ENCODE measurements around the gene NUP188. TPM values are rescaled to one million over a fixed set of nuclear protein-coding genes. Genes with fewer than 3 reads are reported as not detected.
A peak's percentile ranks its signal among the peaks of the same experiment; 100 is the strongest.

The NUP188 gene
- total and polyA plus RNA-seq, 2 donors (not counting 1 experiment from before 2014, with no cell fraction given) = 42.8 to 83.6 TPM

- no peak for DNase-seq
Observed at GRCh38 chr9:129037767-129038098, 90.2 kb downstream of the NUP188 start.

More at GRCh38 chr9:129037767-129038098, 90.2 kb downstream of the NUP188 start:
- Histone ChIP-seq H3K9ac (ENCODE audit: low read length) (peak overlapping the region; percentile 93), H3K27ac (ENCODE audit: low read length in 2 of 2) (no peak overlapping the region), H3K4me2 (replicated peaks; ENCODE audit: low read depth, low read length, poor library complexity, severe bottlenecking) (peak overlapping the region; percentile 92), H3K4me1 (ENCODE audit: control insufficient read depth in 2 of 2, insufficient read depth in 2 of 2, low read length in 2 of 2) (peaks cover 19 to 25% of the 10 kb centered on the region in 2 donors), H3K79me2 (ENCODE audit: control insufficient read depth, insufficient read depth, low read length) (peaks cover 49% of the 10 kb centered on the region), H2AFZ (ENCODE audit: insufficient read depth, low read depth, low read length, poor library complexity, severe bottlenecking) (no peak overlapping the region), H4K20me1 (ENCODE audit: control insufficient read depth, insufficient read depth, low read length, poor library complexity, severe bottlenecking) (peaks cover 29% of the 10 kb centered on the region), H3K9me3 (ENCODE audit: control extremely low read depth in 1 of 3, control insufficient read depth in 2 of 3, insufficient read depth in 1 of 3, low read length in 2 of 3) (no peaks in the 10 kb centered on the region), H3K4me3 (ENCODE audit: control extremely low read depth in 1 of 5, extremely low read depth in 1 of 5, insufficient read depth in 1 of 5, low read depth in 2 of 5, low read length in 4 of 5) (peak overlapping the region in 2 of 5 experiments; percentile 94 to 98), H3K27me3 (replicated peaks in 1 of 4; ENCODE audit: control extremely low read depth in 1 of 4, control insufficient read depth in 3 of 4, insufficient read depth in 4 of 4, low read length in 3 of 4) (no peaks in the 10 kb centered on the region), H3K36me3 (replicated peaks in 1 of 2; ENCODE audit: control extremely low read depth in 1 of 2, control insufficient read depth in 1 of 2, extremely low read depth in 1 of 2, insufficient read depth in 2 of 2, low read length in 1 of 2) (peaks cover 0 to 14% of the 10 kb centered on the region in 2 experiments)
- H3K9me3 Mint-ChIP-seq (ENCODE audit: insufficient read depth) = no peaks in the 10 kb centered on the region
- no peak for TF ChIP-seq CTCF (IDR thresholded peaks at IDR 0.05)
- no peak for TF ChIP-seq EZH2 (IDR thresholded peaks at IDR 0.05; ENCODE audit: borderline replicate concordance, insufficient read depth, low read depth, low read length, poor library complexity, severe bottlenecking)
- 98% methylated on average over 6 of the region's 6 CpGs for WGBS (ENCODE audit: insufficient coverage)
- no peak for ATAC-seq (ENCODE audit: low read depth)
- POLR2A ChIA-PET = interaction anchor here (2.8 kb wide), 1 partner anchor 10 kb away, joined by 13 read pairs; the partner anchor contains the start of gene SH3GLB2
- H3K27me3 Mint-ChIP-seq = no peaks in the 10 kb centered on the region
- peaks cover 34% of the 10 kb centered on the region for H3K4me1 Mint-ChIP-seq
- H3K27ac Mint-ChIP-seq = no peak overlapping the region
- H3K4me3 Mint-ChIP-seq = peak overlapping the region; percentile 97
- intact Hi-C loops (cut with micrococcal nuclease) = loop anchor here (2.0 kb wide), 1 partner anchor 909 kb away; no protein-coding TSS in a partner anchor
- CTCF ChIA-PET = interaction anchor here (1.7 kb wide), 1 partner anchor 9 kb away, joined by 7 read pairs; the partner anchor contains the start of gene SH3GLB2

Data from B cell (primary cell).